Gastrocnemius medialis (tissue), 4 donors: ENCODE results near the gene PADI3. TPM values are rescaled to one million over a fixed set of nuclear protein-coding genes. Genes with fewer than 3 reads are reported as not detected.

Experiments used
- ATAC-seq, 2 donors: fragments of 150-250 bp; one replicate each; pipeline ENCODE4 v1.9.1; 2016
- DNase-seq, 2 donors: peaks; one replicate each; pipeline ENCODE4 v3.0.0-alpha.2; 2019
- H3K27ac ChIP-seq, 4 donors: fragments of 200-600 bp; sonication (generic); 1 replicate in 1 of 4; 2 replicates in 3 of 4; pipeline ENCODE4 v1.5.1; 2016 to 2018; ENCODE audit warnings: mild to moderate bottlenecking in 2 of 4, moderate library complexity in 1 of 4
- H3K27me3 ChIP-seq, 3 donors: fragments of 200-600 bp; sonication (generic) in 2 of 3; 1 replicate in 1 of 3; 2 replicates in 2 of 3; pipeline versions ENCODE4 v1.5.1 to v1.6.0; 2016 to 2019; ENCODE audit warnings: mild to moderate bottlenecking in 1 of 3, moderate library complexity in 1 of 3
- H3K36me3 ChIP-seq, 2 donors: fragments of 200-600 bp; sonication (generic) in 1 of 2; one replicate each; pipeline ENCODE4 v1.5.1; 2017 to 2018
- H3K4me1 ChIP-seq, 2 donors: fragments of 200-600 bp; sonication (generic) in 1 of 2; one replicate each; pipeline ENCODE4 v1.5.1; 2016 to 2017; ENCODE audit warnings: mild to moderate bottlenecking in 2 of 2
- H3K4me3 ChIP-seq, 4 donors: fragments of 200-600 bp; sonication (generic) in 3 of 4; 1 replicate in 1 of 4; 2 replicates in 3 of 4; pipeline ENCODE4 v1.5.1; 2016 to 2019; ENCODE audit warnings: mild to moderate bottlenecking in 2 of 4
- H3K9me3 ChIP-seq, 3 donors: fragments of 200-600 bp; sonication (generic) in 2 of 3; 1 replicate in 1 of 3; 2 replicates in 2 of 3; pipeline ENCODE4 v1.5.1; 2016 to 2019
- CTCF ChIP-seq, 5 experiments: fragments of 450-650 bp in 3 of 5; fragments of 200-600 bp in 2 of 5; sonication (generic) in 2 of 5; IDR thresholded peaks in 4 of 5; conservative IDR thresholded peaks in 1 of 5; 1 replicate in 4 of 5; 2 replicates in 1 of 5; pipeline ENCODE4 v1.5.1; 2016 to 2019; ENCODE audit warnings: antibody characterized with exemption in 5 of 5, mild to moderate bottlenecking in 3 of 5, moderate library complexity in 3 of 5
- POLR2A ChIP-seq, 2 donors: fragments of 450-650 bp; IDR thresholded peaks; one replicate each; pipeline ENCODE4 v1.6.1; 2017; ENCODE audit warnings: antibody characterized with exemption in 2 of 2, mild to moderate bottlenecking in 2 of 2, moderate library complexity in 2 of 2
- in situ Hi-C, 4 donors: fragments of 200-750 bp; cut with MboI; loops; one replicate each; pipeline versions ENCODE4 v1.15.0 to v1.8.0; 2017; ENCODE audit warnings: low sequenced_read_pairs in 4 of 4
- intact Hi-C: fragments of 100-400 bp; cut with DNase I; formaldehyde crosslinking; loops from one replicate; pipeline ENCODE4 v1.15.1; 2023; ENCODE audit warnings: low total_unique reads
- microRNA-seq, 2 donors: library from miRNA; unstranded; fragments of <30 nt; microRNA quantifications; one replicate each; pipeline ENCODE4, GENCODE V29; 2016; ENCODE audit warnings: borderline replicate concordance in 2 of 2
- total RNA-seq, 4 donors: library from RNA; depleted of rRNA; stranded (reverse); fragments of >200 nt; gene quantifications; one replicate each; pipeline versions ENCODE4 v1.1.0 to v1.2.3, GENCODE V29; 2016

The PADI3 gene
- total RNA-seq, 4 donors from 2014 or later: not detected

- Histone ChIP-seq H3K4me3 (no peak overlapping the region), H3K9me3 (no peaks in the 10 kb centered on the region), H3K27me3 (peaks cover 8 to 10% (median 9%) of the 10 kb centered on the region in 3 donors), H3K36me3 (no peaks in the 10 kb centered on the region), H3K27ac (no peak overlapping the region), H3K4me1 (no peaks in the 10 kb centered on the region)
- ATAC-seq (no peak), DNase-seq (no peak)
- in situ Hi-C loops (loop anchor here in 3 of 4 donors (10.0 kb wide), 1 partner anchor 208 kb away; no protein-coding TSS in a partner anchor), intact Hi-C loops (no loop called here)
- TF ChIP-seq CTCF (IDR thresholded peaks at IDR 0.05 in 4 of 5, conservative IDR thresholded peaks at IDR 0.05 in 1 of 5) (no peak), POLR2A (IDR thresholded peaks at IDR 0.05) (no peak)
Observed at GRCh38 chr1:17333081-17333480, 84.2 kb downstream of the PADI3 start.

Small RNA genes lying within 50 kb of the gene (microRNA-seq; reads per million reads assigned to microRNA genes)
- gene MIR3972: 0 reads per million in 2 donors

Other genes with a start within 250 kb of the PADI3 start
- gene ATP13A2, start 237.2 kb upstream of the PADI3 start, total RNA-seq: 10 to 100 TPM; 17.9 to 37.0 (median 26.8) TPM
- 100 to 1,000 TPM; 238 to 405 (median 328) TPM for gene SDHB, start 195.1 kb upstream of the PADI3 start, total RNA-seq
- 100 to 1,000 TPM; 156 to 176 (median 171) TPM for gene PADI2, start 129.6 kb upstream of the PADI3 start, total RNA-seq
- not detected for gene PADI1, start 44.0 kb upstream of the PADI3 start, total RNA-seq
- gene PADI4, start 59.1 kb downstream of the PADI3 start, total RNA-seq: not detected
- gene PADI6, start 123.1 kb downstream of the PADI3 start, total RNA-seq: not detected
- gene RCC2, start 190.6 kb downstream of the PADI3 start, total RNA-seq: 10 to 100 TPM in 1 of 4 donors, 1 to 10 TPM in 3; 5.7 to 11.5 (median 7.8) TPM